ENCODE results near the gene GPR137B. TPM values are rescaled to one million over a fixed set of nuclear protein-coding genes. Genes with fewer than 3 reads are reported as not detected.
"Not testable (repeated sequence)": the region's sequence is repeated elsewhere in the genome, so short reads cannot be mapped to it uniquely, and the experiment has no call there.

GPR137B gene
- total RNA-seq, 1 donor from 2014 or later = 5.8 TPM

DNA sequence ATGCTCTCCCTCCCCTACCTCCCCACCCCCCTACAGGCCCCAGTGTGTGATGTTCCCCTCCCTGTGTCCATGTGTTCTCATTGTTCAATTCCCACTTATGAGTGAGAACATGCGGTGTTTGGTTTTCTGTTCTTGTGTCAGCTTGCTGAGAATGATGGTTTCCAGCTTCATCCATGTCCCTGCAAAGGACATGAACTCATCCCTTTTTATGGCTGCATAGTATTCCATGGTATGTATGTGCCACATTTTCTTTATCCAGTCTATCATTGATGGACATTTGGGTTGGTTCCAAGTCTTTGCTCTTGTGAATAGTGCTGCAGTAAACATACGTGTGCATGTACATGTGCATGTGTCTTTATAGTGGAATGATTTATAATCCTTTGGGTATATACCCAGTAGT, 44.1 kb downstream of the GPR137B start:
- DNase-seq (ENCODE audit: low read depth) = not testable (repeated sequence)

DNA sequence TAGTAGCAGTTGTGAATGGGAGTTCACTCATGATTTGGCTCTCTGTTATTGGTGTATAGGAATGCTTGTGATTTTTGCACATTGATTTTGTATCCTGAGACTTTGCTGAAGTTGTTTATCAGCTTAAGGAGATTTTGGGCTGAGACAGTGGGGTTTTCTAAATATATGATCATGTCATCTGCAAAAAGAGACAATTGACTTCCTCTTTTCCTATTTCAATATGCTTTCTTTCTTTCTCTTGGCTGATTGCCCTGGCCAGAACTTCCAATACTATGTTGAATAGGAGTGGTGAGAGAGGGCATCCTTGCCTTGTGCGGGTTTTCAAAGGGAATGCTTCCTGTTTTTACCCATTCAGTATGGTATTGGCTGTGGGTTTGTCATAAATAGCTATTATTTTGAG, 45.7 kb downstream of the GPR137B start:
- not testable (repeated sequence) for DNase-seq (ENCODE audit: low read depth)

DNA sequence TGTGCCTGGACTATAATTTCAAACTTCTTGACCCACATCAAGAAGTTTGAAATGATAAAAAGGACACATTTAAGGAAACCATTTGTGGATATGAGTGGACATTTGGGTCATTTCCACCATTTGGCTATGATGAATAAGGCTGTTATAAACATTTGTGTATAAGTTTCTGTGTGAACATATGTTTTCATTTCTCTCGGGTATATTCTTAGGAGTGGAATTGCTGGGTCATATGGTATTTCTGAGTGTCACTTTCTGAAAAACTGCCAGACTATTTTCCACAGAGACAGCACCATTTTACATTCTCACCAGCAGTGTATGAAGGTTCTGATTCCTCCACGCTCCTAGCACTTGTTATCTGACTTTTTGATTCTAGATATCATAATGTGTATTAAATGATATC, 50.8 kb downstream of the GPR137B start:
- DNase-seq (ENCODE audit: low read depth) = no peak

DNA sequence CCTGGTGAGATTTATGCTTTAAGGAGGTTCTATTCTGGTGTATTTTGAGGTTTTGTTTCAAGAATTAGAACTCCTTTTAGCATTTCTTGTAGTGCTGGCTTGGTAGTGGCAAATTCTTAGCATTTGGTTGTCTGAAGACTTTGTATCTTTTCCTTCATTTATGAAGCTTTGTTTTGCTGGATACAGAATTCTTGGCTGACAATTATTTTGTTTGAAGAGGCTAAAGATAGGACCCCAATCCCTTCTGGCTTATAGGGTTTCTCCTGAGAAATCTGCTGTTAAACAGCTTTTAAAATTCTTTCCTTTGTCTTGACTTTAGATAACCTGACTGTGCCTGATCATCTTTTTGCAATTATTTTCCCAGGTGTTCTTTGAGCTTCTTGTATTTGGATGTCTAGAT, 58.6 kb downstream of the GPR137B start:
- no peak for DNase-seq (ENCODE audit: low read depth)

DNA sequence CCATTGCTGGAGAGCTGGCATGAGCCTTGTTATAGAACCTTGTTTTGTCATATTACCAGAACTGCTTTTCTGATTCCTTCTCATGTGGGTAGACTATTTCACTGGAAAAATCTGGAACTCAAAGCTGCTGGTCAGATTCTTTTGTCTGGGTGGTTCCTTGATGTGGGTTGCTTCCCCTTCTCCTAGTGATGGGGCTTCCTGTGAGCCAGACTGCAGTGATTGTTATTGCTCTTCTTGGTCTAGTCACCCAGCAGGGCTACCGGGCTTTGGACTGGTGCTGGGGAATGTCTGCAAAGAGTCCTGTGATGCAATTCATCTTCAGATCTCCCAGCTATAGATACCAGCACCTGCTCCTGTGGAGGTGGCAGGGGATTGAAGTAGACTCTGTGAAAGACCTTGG, 59.4 kb downstream of the GPR137B start:
- no peak for DNase-seq (ENCODE audit: low read depth)

DNA sequence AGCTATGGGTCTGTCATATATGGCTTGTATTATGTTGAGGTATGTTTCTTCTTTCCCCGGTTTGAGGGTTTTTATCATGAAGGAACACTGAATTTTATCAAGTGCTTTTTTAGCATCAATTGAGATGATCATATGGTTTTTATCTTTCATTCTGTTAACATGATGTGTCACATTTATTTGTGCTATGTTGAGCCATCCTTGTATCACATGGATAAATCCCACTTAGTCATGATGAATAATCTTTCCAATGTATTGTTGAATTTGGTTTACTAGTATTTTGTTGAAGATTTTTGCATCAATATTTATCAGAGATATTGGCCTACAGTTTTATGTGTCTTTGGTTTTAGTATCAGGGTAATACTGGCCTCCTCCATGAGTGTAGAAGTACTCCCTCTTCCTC, 61.7 kb downstream of the GPR137B start:
- no peak for DNase-seq (ENCODE audit: low read depth)

DNA sequence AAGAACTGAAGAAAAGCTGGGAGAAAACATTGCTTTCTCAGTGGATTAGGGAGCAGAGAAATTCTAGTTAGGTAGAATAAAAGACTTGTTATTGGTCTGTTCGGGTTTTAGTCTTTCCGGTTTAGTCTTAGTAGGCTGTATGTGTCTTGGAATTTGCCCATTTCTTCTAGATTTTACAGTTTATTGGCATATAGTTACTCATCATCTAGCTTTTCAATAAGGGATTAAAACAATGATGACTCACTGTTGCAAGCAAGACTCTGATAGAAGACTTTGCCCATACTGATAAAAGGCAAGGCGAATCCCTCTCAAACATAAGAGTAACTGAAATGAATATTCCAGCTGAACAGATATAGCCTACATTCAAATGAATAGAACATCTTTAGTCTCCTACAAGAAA, 62.3 kb downstream of the GPR137B start:
- DNase-seq (ENCODE audit: low read depth) = no peak

DNA sequence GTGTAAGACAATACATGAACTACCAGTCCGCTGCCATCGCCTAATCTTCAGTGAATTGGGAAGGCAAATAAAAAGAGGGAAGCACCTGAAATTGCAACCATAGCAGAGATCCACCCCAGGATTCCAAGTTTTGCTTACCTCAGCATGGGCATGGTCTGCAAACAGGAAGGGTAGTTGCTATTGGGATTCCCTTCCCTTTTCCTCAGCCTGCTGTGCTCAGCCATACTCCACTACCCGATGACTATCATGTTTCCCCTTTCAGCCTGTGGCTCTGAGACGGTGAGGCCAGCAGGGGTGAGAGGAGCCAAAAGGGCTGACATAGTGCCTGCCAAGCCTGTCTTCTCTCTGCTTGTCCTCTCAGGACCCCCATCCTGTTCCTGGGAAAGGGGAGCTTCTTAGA, 64.2 kb downstream of the GPR137B start:
- peak; percentile 6 for DNase-seq (ENCODE audit: low read depth)

DNA sequence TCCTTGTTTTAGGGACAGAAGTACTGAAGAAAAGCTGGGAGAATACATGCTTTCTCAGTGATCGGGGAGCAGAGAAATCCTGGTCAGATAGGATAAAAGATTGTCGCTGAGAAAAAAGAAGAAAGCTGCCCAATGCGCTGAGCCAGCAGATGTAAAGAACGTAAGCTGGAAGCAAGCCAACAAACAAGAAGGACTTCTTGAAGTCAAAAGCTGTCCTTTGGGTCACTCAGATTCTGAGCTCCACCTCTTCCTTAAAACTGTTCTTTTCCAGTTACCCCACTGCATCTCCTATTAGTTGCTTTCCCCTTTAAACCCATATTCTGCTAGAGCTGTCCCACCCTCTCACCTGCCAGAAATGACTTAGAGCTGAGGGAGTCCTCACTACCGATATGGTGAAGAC, 64.8 kb downstream of the GPR137B start:
- no peak for DNase-seq (ENCODE audit: low read depth)

DNA sequence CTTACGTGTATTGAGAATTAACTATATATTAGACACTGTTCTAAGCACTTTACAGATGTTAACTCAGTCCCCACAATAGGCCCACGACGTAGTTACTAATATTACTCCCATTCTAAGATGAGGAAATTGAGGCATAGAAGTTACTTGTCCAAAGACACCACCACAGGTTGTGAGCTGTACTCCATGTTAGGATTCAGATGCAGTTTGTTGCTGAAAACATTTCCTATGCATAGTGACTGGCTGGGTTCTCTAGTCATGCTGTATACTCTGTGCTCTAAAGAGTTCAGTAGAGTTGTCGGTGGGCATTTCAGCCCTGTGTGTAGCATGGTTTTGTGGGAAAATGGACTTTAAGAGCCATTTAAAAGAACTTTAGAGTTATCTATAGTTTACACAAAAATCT, 65.2 kb downstream of the GPR137B start:
- DNase-seq (ENCODE audit: low read depth) = no peak

DNA sequence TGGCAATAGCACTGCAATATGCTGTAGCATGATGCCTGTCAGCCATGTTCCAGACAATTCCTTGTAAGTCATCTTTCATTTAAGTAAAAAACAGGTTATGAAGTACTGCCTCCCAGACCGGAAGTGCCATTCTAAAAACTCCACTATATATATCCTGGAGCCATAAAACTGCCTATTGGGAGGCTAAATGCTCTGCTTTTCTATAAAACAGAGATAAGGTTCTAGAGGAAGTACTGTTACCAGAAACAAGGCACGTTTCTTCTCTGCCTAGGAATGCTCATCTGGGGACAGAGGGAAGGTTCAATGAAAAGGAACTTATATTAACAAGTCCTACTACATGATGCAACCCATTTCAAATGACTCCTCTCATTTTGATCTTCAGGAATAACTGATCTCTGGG, 66.8 kb downstream of the GPR137B start:
- DNase-seq (ENCODE audit: low read depth) = no peak

DNA sequence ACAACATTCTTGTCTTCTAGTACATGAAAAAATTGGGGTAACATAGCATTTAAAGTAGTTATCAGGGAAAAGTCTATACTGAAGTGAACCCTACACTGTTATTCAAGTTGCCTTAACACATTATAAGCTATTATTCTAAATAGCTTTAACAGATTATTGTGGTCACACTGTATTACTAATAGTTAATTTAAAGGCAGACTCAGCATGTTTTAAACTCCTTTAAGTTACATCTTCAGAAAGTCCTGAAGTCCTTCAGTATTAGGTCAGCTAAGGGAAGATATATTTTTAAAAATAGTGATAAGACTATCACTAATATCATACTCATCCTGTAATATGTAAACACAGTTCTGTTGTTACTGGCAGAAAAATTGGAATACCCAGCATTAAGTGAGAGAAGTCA, 67.4 kb downstream of the GPR137B start:
- no peak for DNase-seq (ENCODE audit: low read depth)

DNA sequence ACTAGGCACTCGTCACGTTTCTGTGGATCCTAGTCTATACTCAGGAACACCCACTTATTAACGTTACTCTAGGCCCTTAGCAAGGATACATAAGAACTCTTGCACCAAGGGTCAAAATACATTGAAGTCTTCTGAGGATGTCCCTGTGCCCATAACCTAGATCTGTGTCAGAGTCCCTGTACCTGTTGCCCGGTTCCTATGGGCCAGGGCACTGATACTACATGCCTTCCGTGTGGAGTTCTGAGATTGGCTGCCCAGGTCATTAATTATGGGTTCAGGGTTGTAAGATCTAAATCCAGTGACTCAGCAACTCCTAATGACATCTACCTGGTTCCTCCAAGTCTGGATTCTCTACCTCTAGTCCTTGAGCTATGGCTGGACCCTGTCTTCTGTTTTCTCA, 69.5 kb downstream of the GPR137B start:
- DNase-seq (ENCODE audit: low read depth) = no peak

DNA sequence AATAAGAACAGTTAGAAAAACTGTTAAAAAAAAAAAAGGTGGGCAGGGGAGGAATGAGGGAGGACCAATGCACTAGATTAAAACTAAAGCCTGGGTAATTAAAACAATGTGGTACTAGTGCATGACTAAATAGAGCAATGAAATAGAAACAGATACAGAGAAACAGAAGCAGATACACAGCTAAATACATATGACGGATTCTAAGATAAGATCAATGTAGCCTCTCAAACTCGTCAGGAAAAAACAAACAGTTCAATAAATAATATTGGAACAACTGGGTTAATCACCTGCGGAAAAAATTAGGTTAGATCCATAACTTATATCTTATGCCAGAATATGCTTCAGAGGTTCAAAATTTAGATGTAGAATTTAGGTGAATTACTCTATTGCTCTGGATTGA, 71.2 kb downstream of the GPR137B start:
- DNase-seq (ENCODE audit: low read depth) = no peak

DNA sequence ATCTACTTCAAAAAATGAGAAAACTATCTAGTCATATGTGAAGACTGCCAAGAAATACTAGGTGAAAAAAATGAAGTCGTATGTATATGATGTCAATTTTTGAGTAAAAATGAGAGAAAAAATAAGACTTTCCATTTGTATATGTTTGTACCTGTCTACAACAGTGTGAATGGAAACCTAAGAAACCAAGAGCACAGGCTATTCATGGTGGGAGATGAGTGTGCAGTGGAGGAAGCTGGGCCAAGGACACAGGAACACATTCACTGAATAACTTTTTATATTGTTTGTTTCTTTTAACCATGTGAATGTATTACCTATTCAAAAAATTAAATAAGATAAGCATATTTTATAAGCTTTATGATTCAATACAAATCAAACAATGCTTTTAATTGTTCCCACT, 72.4 kb downstream of the GPR137B start:
- DNase-seq (ENCODE audit: low read depth) = no peak

DNA sequence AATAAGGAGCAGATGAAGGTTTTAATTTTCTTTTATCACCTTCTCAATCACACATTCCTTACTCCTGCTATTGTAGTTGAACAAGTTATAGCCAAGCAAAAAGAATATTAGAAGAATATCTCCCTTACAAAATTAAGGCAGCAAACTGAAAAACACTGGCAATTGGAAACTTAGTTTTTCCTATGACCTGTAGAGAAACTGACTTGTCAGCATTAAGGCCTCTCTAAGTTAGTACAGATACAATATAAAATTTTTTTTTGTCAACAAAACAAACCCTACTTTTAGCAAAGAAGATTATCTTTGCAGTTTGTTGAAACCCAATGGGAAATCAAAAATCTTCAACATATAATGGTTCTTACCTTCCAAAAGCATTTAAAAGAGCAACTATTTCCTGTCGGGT, 78.1 kb downstream of the GPR137B start:
- no peak for DNase-seq (ENCODE audit: low read depth)

DNA sequence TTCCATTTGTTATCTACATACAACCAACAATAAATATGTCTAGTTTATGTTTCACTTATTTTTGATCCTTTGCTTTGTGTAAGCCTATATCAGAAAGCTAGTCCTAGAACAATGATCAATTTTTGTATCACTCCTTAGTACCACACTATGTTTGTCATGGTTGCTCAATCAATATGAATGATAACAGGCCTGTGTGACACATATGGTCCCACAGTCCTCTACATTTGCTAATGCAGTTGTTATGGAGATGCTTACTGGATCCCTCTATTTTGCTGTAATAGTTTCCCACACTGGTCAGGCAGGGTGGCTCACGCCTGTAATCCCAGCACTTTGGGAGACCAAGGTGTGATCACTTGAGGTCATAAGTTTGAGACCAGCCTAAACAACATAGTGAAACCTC, 80.3 kb downstream of the GPR137B start:
- no peak for DNase-seq (ENCODE audit: low read depth)

DNA sequence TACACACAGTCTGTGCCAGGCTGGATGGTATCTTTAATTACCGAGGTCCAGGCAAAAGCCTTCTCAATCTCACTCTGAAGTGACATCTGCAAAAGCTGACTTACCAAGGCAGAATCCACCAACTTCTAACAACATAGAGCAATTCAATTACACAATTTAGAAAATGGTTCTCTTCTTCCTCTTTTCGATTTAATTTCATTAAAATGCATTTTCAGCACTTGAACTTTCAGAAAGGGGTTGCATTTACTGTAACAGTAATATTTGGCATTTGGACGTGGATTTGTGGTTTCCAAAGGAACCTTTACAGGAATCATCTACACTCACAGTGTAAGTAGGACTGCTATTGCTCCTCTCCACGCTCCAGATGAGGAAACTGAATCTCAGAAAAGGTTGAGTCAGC, 86.1 kb downstream of the GPR137B start:
- no peak for DNase-seq (ENCODE audit: low read depth)

DNA sequence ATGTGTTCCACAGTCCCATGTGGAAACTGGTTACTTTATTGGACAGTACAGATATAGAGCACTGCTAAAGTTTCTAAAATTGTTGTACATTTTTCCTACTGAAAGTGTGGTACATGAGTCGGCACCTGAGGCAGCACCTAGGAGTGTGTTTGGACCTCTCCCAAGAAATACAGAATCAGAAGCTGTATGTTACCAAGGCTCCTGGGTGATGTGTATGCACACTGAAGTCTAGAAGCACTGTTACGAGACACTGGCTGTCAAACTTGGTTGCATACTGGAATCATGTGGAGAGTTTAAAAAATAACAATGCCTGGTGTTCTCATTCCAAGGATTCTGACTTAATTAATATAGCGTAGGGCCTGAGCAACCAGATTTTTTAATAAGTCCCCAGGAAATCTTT, 92.8 kb downstream of the GPR137B start:
- no peak for DNase-seq (ENCODE audit: low read depth)

DNA sequence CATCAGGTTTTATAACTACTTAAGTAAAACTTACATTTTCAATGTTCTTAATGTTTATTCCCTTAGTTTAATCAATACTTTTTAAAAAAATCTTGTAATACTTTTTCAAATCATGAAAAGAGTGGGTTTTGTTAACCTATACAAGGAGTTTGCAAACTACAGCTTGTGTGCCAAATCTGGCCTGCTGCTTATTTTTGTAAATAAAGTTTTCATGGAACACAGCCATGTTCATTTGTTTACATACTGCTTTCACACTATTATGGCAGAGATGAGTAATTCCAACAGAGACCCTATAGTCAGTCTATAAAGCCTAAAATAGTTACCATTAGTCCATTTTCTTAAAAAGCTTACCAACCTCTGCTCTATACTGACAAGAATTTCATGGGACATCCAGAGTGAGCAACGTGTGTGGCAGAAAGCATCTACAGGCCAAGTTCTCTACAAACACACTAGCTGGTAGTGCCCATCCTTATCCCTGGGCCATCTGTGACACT, 96.8 kb downstream of the GPR137B start:
- DNase-seq (ENCODE audit: low read depth) = no peak

DNA sequence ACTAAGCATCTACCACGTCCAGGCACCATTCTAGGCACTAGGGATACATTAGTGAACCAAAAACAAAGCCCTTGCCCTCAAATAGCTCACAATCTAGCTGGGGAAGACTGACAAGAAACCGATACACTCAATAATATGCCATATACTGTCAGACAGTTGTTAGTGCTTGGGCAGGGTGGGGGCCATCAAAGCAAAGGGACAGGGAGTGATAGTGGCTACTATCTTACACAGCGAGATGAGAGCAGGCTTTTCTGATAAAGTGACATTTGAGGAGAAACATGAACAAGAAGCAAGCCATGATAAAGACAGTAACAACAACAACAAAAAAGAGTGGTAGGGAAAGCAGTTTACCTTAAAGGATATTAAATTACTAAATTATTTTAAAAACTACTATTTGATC, 98.3 kb downstream of the GPR137B start:
- no peak for DNase-seq (ENCODE audit: low read depth)

DNA sequence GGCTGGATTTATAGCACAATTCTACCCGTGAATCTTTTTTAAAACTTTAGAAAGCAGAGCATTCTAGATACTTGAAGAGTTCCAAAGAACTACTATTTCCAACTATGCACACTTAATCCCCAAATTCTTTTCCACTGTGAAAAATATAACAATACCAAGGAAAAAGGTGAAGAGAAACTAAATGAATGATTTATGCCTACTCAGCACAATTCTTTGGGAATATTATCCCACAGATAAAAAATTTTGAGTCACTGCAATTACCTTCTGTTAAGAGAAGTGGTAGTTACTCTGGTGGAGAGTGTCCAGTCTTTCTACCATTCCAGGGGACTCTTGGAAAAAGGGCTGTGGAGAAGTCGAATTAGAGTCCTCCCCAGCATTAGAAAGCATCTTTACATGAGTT, 100.2 kb downstream of the GPR137B start:
- no peak for DNase-seq (ENCODE audit: low read depth)

DNA sequence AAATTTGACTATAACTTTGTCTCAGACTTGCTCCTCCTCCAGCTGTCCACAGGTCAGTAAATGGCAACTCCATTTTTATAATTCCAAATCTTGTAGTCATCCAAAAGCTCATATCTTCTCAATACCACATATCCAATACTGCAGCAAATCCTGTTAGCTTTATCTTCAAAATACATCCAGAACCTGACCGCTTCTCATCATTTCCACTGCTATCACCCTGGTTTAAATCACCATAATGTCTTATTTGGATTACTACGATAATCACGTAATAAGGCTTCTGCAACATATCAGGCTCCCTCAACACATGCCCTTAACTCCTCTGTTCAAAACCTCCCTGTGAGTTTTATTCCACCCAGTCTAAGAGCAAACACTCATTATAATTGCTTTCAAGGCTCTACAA, 104.9 kb downstream of the GPR137B start:
- DNase-seq (ENCODE audit: low read depth) = no peak

DNA sequence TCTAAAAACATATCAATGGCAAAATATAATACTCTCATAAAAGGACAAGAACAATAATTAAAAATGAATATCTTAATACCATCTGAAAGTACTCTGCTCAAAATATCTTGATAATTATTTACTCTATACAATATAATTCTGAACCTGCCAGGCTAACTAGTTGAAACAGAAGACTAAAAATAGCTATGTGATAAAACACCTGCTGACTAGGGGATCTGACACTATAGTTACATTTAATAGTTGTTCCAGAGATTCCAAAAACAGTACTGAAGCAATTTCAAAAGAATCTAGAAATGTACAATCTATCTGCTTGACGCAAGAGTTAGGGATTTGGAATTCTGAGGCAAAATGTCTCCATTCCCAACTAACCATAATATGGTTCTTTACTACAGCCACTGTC, 109.2 kb downstream of the GPR137B start:
- peak; percentile 4 for DNase-seq (ENCODE audit: low read depth)

Data from myocyte (in vitro differentiated cells).